ENCODE measurements around the gene SND1.

Gene SND1

GRCh38 chr7:128000048-128000447, 348.1 kb downstream of the SND1 start:
- Histone ChIP-seq H3K79me1 (replicated peaks; ENCODE audit: low read length, poor library complexity, severe bottlenecking) (peaks cover 47% of the 10 kb centered on the region), H4K8ac (ENCODE audit: low read length) (no peak overlapping the region), H3K14ac (ENCODE audit: low read length in 2 of 2) (no peak overlapping the region), H2AK5ac (ENCODE audit: low read length, severe bottlenecking) (no peak overlapping the region), H3K36me3 (ENCODE audit: control insufficient read depth in 1 of 2, insufficient read depth in 2 of 2, low read depth in 1 of 2, low read length in 2 of 2) (peaks cover 6 to 13% of the 10 kb centered on the region in 2 experiments), H2BK120ac (ENCODE audit: low read depth, low read length) (no peak overlapping the region), H2AFZ (ENCODE audit: low read depth, low read length) (no peak overlapping the region), H2BK5ac (ENCODE audit: low read depth, low read length, poor library complexity, severe bottlenecking) (no peak overlapping the region), H2BK15ac (ENCODE audit: low read depth, poor library complexity, severe bottlenecking) (no peak overlapping the region), H3K4me1 (ENCODE audit: control insufficient read depth, insufficient read depth, low read depth, low read length) (peaks cover 7% of the 10 kb centered on the region), H3K4me2 (ENCODE audit: low read length, poor library complexity, severe bottlenecking) (no peak overlapping the region), H3K9ac (ENCODE audit: low read length) (no peak overlapping the region), H3K27me3 (ENCODE audit: control insufficient read depth in 1 of 2, insufficient read depth in 1 of 2, low read length in 2 of 2) (no peaks in the 10 kb centered on the region), H4K91ac (ENCODE audit: low read length) (no peak overlapping the region), H2BK12ac (ENCODE audit: low read length in 2 of 2) (no peak overlapping the region), H3K4me3 (ENCODE audit: insufficient read depth in 1 of 2, low read depth in 1 of 2, low read length in 2 of 2) (no peak overlapping the region), H3K9me3 (ENCODE audit: control insufficient read depth, low read length) (no peaks in the 10 kb centered on the region), H3K23ac (ENCODE audit: low read length in 2 of 2) (no peak overlapping the region), H3K18ac (ENCODE audit: low read depth in 1 of 2, low read length in 2 of 2) (no peak overlapping the region), H3K4ac (ENCODE audit: low read depth in 1 of 2, low read length in 2 of 2) (no peak overlapping the region), H3K27ac (ENCODE audit: low read length, poor library complexity, severe bottlenecking) (no peak overlapping the region)
- DNase-seq = no peak
- 100% methylated on average over 1 of the region's 1 CpG for WGBS

GRCh38 chr7:128000854-128001265, 348.9 kb downstream of the SND1 start:
- Histone ChIP-seq H3K36me3 (ENCODE audit: control insufficient read depth in 1 of 2, insufficient read depth in 2 of 2, low read depth in 1 of 2, low read length in 2 of 2) (peaks cover 6 to 13% of the 10 kb centered on the region in 2 experiments), H2BK12ac (ENCODE audit: low read length in 2 of 2) (no peak overlapping the region), H3K9me3 (ENCODE audit: control insufficient read depth, low read length) (no peaks in the 10 kb centered on the region), H3K9ac (ENCODE audit: low read length) (peak overlapping the region; percentile 3), H2BK15ac (ENCODE audit: low read depth, poor library complexity, severe bottlenecking) (no peak overlapping the region), H3K4me2 (ENCODE audit: low read length, poor library complexity, severe bottlenecking) (no peak overlapping the region), H3K4me3 (ENCODE audit: insufficient read depth in 1 of 2, low read depth in 1 of 2, low read length in 2 of 2) (peak overlapping the region in 1 of 2 experiments; percentile 28), H3K27ac (ENCODE audit: low read length, poor library complexity, severe bottlenecking) (no peak overlapping the region), H2BK120ac (ENCODE audit: low read depth, low read length) (no peak overlapping the region), H3K23ac (ENCODE audit: low read length in 2 of 2) (no peak overlapping the region), H3K27me3 (ENCODE audit: control insufficient read depth in 1 of 2, insufficient read depth in 1 of 2, low read length in 2 of 2) (no peaks in the 10 kb centered on the region), H2AK5ac (ENCODE audit: low read length, severe bottlenecking) (no peak overlapping the region), H4K8ac (ENCODE audit: low read length) (no peak overlapping the region), H3K79me1 (replicated peaks; ENCODE audit: low read length, poor library complexity, severe bottlenecking) (peaks cover 44% of the 10 kb centered on the region), H3K4ac (ENCODE audit: low read depth in 1 of 2, low read length in 2 of 2) (no peak overlapping the region), H3K4me1 (ENCODE audit: control insufficient read depth, insufficient read depth, low read depth, low read length) (peaks cover 7% of the 10 kb centered on the region), H4K91ac (ENCODE audit: low read length) (no peak overlapping the region), H2AFZ (ENCODE audit: low read depth, low read length) (no peak overlapping the region), H3K14ac (ENCODE audit: low read length in 2 of 2) (no peak overlapping the region), H3K18ac (ENCODE audit: low read depth in 1 of 2, low read length in 2 of 2) (no peak overlapping the region), H2BK5ac (ENCODE audit: low read depth, low read length, poor library complexity, severe bottlenecking) (no peak overlapping the region)
- 94% methylated on average over 6 of the region's 6 CpGs for WGBS
- DNase-seq = no peak

GRCh38 chr7:128003167-128003566, 351.2 kb downstream of the SND1 start:
- 98% methylated on average over 2 of the region's 3 CpGs for WGBS
- Histone ChIP-seq H2BK12ac (ENCODE audit: low read length in 2 of 2) (no peak overlapping the region), H4K91ac (ENCODE audit: low read length) (no peak overlapping the region), H2BK5ac (ENCODE audit: low read depth, low read length, poor library complexity, severe bottlenecking) (no peak overlapping the region), H4K8ac (ENCODE audit: low read length) (no peak overlapping the region), H3K4me2 (ENCODE audit: low read length, poor library complexity, severe bottlenecking) (no peak overlapping the region), H3K27me3 (ENCODE audit: control insufficient read depth in 1 of 2, insufficient read depth in 1 of 2, low read length in 2 of 2) (no peaks in the 10 kb centered on the region), H2AK5ac (ENCODE audit: low read length, severe bottlenecking) (no peak overlapping the region), H2AFZ (ENCODE audit: low read depth, low read length) (no peak overlapping the region), H3K4ac (ENCODE audit: low read depth in 1 of 2, low read length in 2 of 2) (no peak overlapping the region), H3K27ac (ENCODE audit: low read length, poor library complexity, severe bottlenecking) (no peak overlapping the region), H2BK120ac (ENCODE audit: low read depth, low read length) (no peak overlapping the region), H3K4me1 (ENCODE audit: control insufficient read depth, insufficient read depth, low read depth, low read length) (peaks cover 7% of the 10 kb centered on the region), H3K4me3 (ENCODE audit: insufficient read depth in 1 of 2, low read depth in 1 of 2, low read length in 2 of 2) (no peak overlapping the region), H3K79me1 (replicated peaks; ENCODE audit: low read length, poor library complexity, severe bottlenecking) (peaks cover 45% of the 10 kb centered on the region), H3K9me3 (ENCODE audit: control insufficient read depth, low read length) (no peaks in the 10 kb centered on the region), H3K18ac (ENCODE audit: low read depth in 1 of 2, low read length in 2 of 2) (no peak overlapping the region), H3K23ac (ENCODE audit: low read length in 2 of 2) (no peak overlapping the region), H2BK15ac (ENCODE audit: low read depth, poor library complexity, severe bottlenecking) (no peak overlapping the region), H3K9ac (ENCODE audit: low read length) (no peak overlapping the region), H3K14ac (ENCODE audit: low read length in 2 of 2) (no peak overlapping the region), H3K36me3 (ENCODE audit: control insufficient read depth in 1 of 2, insufficient read depth in 2 of 2, low read depth in 1 of 2, low read length in 2 of 2) (peaks cover 10 to 17% of the 10 kb centered on the region in 2 experiments)
- no peak for DNase-seq

- Histone ChIP-seq H3K79me1 (replicated peaks; ENCODE audit: low read length, poor library complexity, severe bottlenecking) (peaks cover 45% of the 10 kb centered on the region), H4K91ac (ENCODE audit: low read length) (no peak overlapping the region), H3K4me2 (ENCODE audit: low read length, poor library complexity, severe bottlenecking) (no peak overlapping the region), H3K9me3 (ENCODE audit: control insufficient read depth, low read length) (no peaks in the 10 kb centered on the region), H2BK15ac (ENCODE audit: low read depth, poor library complexity, severe bottlenecking) (no peak overlapping the region), H3K4me1 (ENCODE audit: control insufficient read depth, insufficient read depth, low read depth, low read length) (peaks cover 7% of the 10 kb centered on the region), H2BK5ac (ENCODE audit: low read depth, low read length, poor library complexity, severe bottlenecking) (no peak overlapping the region), H2BK12ac (ENCODE audit: low read length in 2 of 2) (no peak overlapping the region), H3K27me3 (ENCODE audit: control insufficient read depth in 1 of 2, insufficient read depth in 1 of 2, low read length in 2 of 2) (no peaks in the 10 kb centered on the region), H3K9ac (ENCODE audit: low read length) (no peak overlapping the region), H4K8ac (ENCODE audit: low read length) (no peak overlapping the region), H3K18ac (ENCODE audit: low read depth in 1 of 2, low read length in 2 of 2) (no peak overlapping the region), H3K36me3 (ENCODE audit: control insufficient read depth in 1 of 2, insufficient read depth in 2 of 2, low read depth in 1 of 2, low read length in 2 of 2) (peaks cover 10 to 13% of the 10 kb centered on the region in 2 experiments), H3K4me3 (ENCODE audit: insufficient read depth in 1 of 2, low read depth in 1 of 2, low read length in 2 of 2) (no peak overlapping the region), H2AK5ac (ENCODE audit: low read length, severe bottlenecking) (no peak overlapping the region), H3K4ac (ENCODE audit: low read depth in 1 of 2, low read length in 2 of 2) (no peak overlapping the region), H3K23ac (ENCODE audit: low read length in 2 of 2) (no peak overlapping the region), H3K14ac (ENCODE audit: low read length in 2 of 2) (no peak overlapping the region), H2AFZ (ENCODE audit: low read depth, low read length) (no peak overlapping the region), H3K27ac (ENCODE audit: low read length, poor library complexity, severe bottlenecking) (no peak overlapping the region), H2BK120ac (ENCODE audit: low read depth, low read length) (no peak overlapping the region)
- WGBS = 70% methylated on average over 2 of the region's 2 CpGs
- no peak for DNase-seq
Observed at GRCh38 chr7:128003787-128004186, 351.8 kb downstream of the SND1 start.
